K562 (cell line): ENCODE data around the gene CCR9. TPM values are rescaled to one million over a fixed set of nuclear protein-coding genes. Genes with fewer than 3 reads are reported as not detected.

Experiments used
- ATAC-seq: fragments of 200-7000 bp; cut with Tn5 transposase; 3 replicates; pipeline ENCODE4 v1.9.1; 2020; ENCODE audit warnings: moderate library complexity
- BruUV-seq: library from RNA; stranded (reverse); fragments of 400-500 nt; replicated peaks from 2 replicates; lab custom pipeline; 2021; lab: Mats Ljungman, UMichigan
- CTCF ChIA-PET: fragments of 300-600 bp; formaldehyde crosslinking; extraction: SDS; loops from one replicate; lab custom pipeline; 2021; ENCODE audit warnings: low intra/inter-chr PET ratio; lab: Yijun Ruan, JAX
- POLR2A ChIA-PET: fragments of 300-600, 350-650 bp; sonication (Branson Sonifier 250); formaldehyde crosslinking; extraction: SDS; loops from one replicate; lab custom pipeline; 2021; ENCODE audit warnings: antibody characterized with exemption, inconsistent platforms; lab: Yijun Ruan, JAX
- DNase-seq, 4 experiments: peaks; one replicate each; pipeline versions ENCODE4 v3.0.0 to v3.0.0-alpha.2; 2011 to 2018; ENCODE audit warnings: low spot score in 3 of 4, mixed read lengths in 3 of 4; ENCODE audit errors: extremely low read depth in 1 of 4
- FAIRE-seq: peaks from 2 replicates; lab custom pipeline; 2011; peaks lifted over from hg19 to GRCh38; lab: Jason Lieb, UNC
- H2AFZ ChIP-seq: 2 replicates; pipeline ENCODE4 v1.6.0; 2011; ENCODE audit warnings: low read depth, low read length, control low read depth, inconsistent platforms
- H3K27ac ChIP-seq: fragments of 200-600 bp; 3 replicates; pipeline ENCODE4 v1.8.0; 2011; ENCODE audit warnings: low read depth, mild to moderate bottlenecking, control low read depth, inconsistent platforms, low read length, moderate library complexity, mixed read lengths; ENCODE audit errors: extremely low read depth
- H3K27me3 ChIP-seq, 2 experiments: fragments of 300-600 bp in 1 of 2; 2 replicates in 1 of 2; 3 replicates in 1 of 2; pipeline versions ENCODE4 v1.6.0 to v1.8.0; 2011; ENCODE audit warnings: inconsistent platforms in 2 of 2, low read length in 2 of 2, mild to moderate bottlenecking in 1 of 2, mixed read lengths in 1 of 2, moderate library complexity in 1 of 2; ENCODE audit not compliant: control insufficient read depth in 2 of 2, insufficient read depth in 2 of 2
- H3K36me3 ChIP-seq: fragments of 300-600 bp; 3 replicates; pipeline ENCODE4 v1.8.0; 2011; ENCODE audit warnings: mild to moderate bottlenecking, low read length, inconsistent platforms; ENCODE audit not compliant: control insufficient read depth, insufficient read depth
- H3K4me1 ChIP-seq, 2 experiments: fragments of 200-600 bp in 1 of 2; replicated peaks in 1 of 2; 2 replicates in 1 of 2; 3 replicates in 1 of 2; pipeline versions ENCODE4 v1.5.1 to v1.8.0; 2011; ENCODE audit warnings: inconsistent platforms in 2 of 2, low read length in 2 of 2, mild to moderate bottlenecking in 1 of 2, mixed read lengths in 1 of 2, moderate library complexity in 1 of 2; ENCODE audit not compliant: control insufficient read depth in 2 of 2, insufficient read depth in 2 of 2
- H3K4me2 ChIP-seq: 2 replicates; pipeline ENCODE4 v1.6.1; 2011; ENCODE audit warnings: low read length, control low read depth, inconsistent platforms, mixed read lengths; ENCODE audit not compliant: insufficient read depth
- H3K4me3 ChIP-seq: fragments of 200-600 bp; sonication (generic), shearing (Covaris generic); 2 replicates; pipeline ENCODE4 v1.5.1; 2016; ENCODE audit warnings: control low read depth, inconsistent platforms
- H3K79me2 ChIP-seq: fragments of 200-600 bp; 3 replicates; pipeline ENCODE4 v1.8.0; 2011; ENCODE audit warnings: low read length, inconsistent platforms; ENCODE audit not compliant: control insufficient read depth, insufficient read depth
- H3K9ac ChIP-seq, 2 experiments: 2 replicates each; pipeline versions ENCODE4 v1.6.0 to v1.6.1; 2011; ENCODE audit warnings: low read depth in 2 of 2, low read length in 2 of 2, control low read depth in 1 of 2, inconsistent platforms in 1 of 2, mild to moderate bottlenecking in 1 of 2, mixed read lengths in 1 of 2; ENCODE audit not compliant: insufficient read depth in 1 of 2
- H3K9me1 ChIP-seq: one replicate; pipeline ENCODE4 v1.6.0; 2011; ENCODE audit warnings: inconsistent platforms, mild to moderate bottlenecking, low read length, moderate library complexity; ENCODE audit not compliant: control insufficient read depth, insufficient read depth
- H3K9me3 ChIP-seq: replicated peaks from 2 replicates; pipeline ENCODE4 v1.5.1; 2011; ENCODE audit warnings: low read depth, low read length, inconsistent platforms; ENCODE audit not compliant: control insufficient read depth, insufficient read depth
- H4K20me1 ChIP-seq: replicated peaks from 2 replicates; pipeline ENCODE4 v1.6.1; 2011; ENCODE audit warnings: low read length, inconsistent platforms, mixed read lengths; ENCODE audit not compliant: control insufficient read depth, insufficient read depth
- ARID2 ChIP-seq: fragments of 450-650 bp; IDR thresholded peaks from 2 replicates; pipeline ENCODE4 v1.6.1; 2017; ENCODE audit warnings: antibody characterized with exemption, mild to moderate bottlenecking
- HSF4 ChIP-seq: fragments of 250-450 bp; sonication (Bioruptor Pico); IDR thresholded peaks from 2 replicates; pipeline ENCODE4 v2.1.2; 2022; ENCODE audit warnings: mild to moderate bottlenecking, moderate library complexity, borderline replicate concordance
- ILF3 ChIP-seq: fragments of 450-650 bp; IDR thresholded peaks from 2 replicates; pipeline ENCODE4 v1.6.1; 2018; ENCODE audit warnings: antibody characterized with exemption, mild to moderate bottlenecking, moderate library complexity, borderline replicate concordance
- JUND ChIP-seq, 2 experiments: IDR thresholded peaks; 2 replicates in 1 of 2; 3 replicates in 1 of 2; pipeline ENCODE4 v1.6.1; 2011; ENCODE audit warnings: borderline replicate concordance in 2 of 2, low read depth in 2 of 2, low read length in 2 of 2, improper control_type of control experiment in 1 of 2, missing biosample characterization in 1 of 2, missing genetic modification characterization in 1 of 2, missing genetic modification reagents in 1 of 2
- MAFG ChIP-seq: fragments of 450-650 bp; conservative IDR thresholded peaks from 2 replicates; pipeline ENCODE4 v1.6.1; 2016; ENCODE audit warnings: missing genetic modification characterization, missing compliant biosample characterization
- MAFK ChIP-seq: IDR thresholded peaks from 2 replicates; pipeline ENCODE4 v1.6.1; 2011; ENCODE audit warnings: low read length, improper control_type of control experiment
- NR4A1 ChIP-seq, 2 experiments: fragments of 250-450 bp in 1 of 2; fragments of 450-650 bp in 1 of 2; sonication (Bioruptor Pico) in 1 of 2; IDR thresholded peaks; 2 replicates each; pipeline versions ENCODE4 v1.4.0 to v1.6.1; 2016 to 2020; ENCODE audit warnings: mild to moderate bottlenecking in 2 of 2, missing compliant biosample characterization in 1 of 2, missing genetic modification characterization in 1 of 2, moderate library complexity in 1 of 2
- PHF21A ChIP-seq: fragments of 450-650 bp; IDR thresholded peaks from 2 replicates; pipeline ENCODE4 v1.6.1; 2017; ENCODE audit warnings: low read depth, borderline replicate concordance
- SNRNP70 ChIP-seq: fragments of 200-400 bp; formaldehyde crosslinking; optimal IDR thresholded peaks from 2 replicates; pipeline ENCODE3; 2017; ENCODE audit warnings: low read depth, low read length
- ZNF696 ChIP-seq: fragments of 250-450 bp; sonication (Bioruptor Pico); conservative IDR thresholded peaks from 2 replicates; pipeline ENCODE4 v1.4.0; 2020; ENCODE audit warnings: mild to moderate bottlenecking, moderate library complexity
- ZSCAN29 ChIP-seq: fragments of 450-650 bp; IDR thresholded peaks from 2 replicates; pipeline ENCODE4 v1.6.1; 2017
- WGBS: fragments of 100-300 bp; shearing (Covaris generic); methylation state at CpG from one replicate; pipeline ENCODE4 v1.1.6; 2016; ENCODE audit warnings: low coverage, mixed read lengths; ENCODE audit not compliant: insufficient coverage; ENCODE audit errors: missing lambda C conversion rate; 5-methylcytosine and 5-hydroxymethylcytosine counted together
- in situ Hi-C: fragments of 300-500 bp; cut with MboI; formaldehyde crosslinking; loops from 4 replicates; pipeline ENCODE4 v1.15.0; 2018; ENCODE audit warnings: inconsistent platforms, mixed read lengths
- intact Hi-C: fragments of 100-400 bp; cut with micrococcal nuclease; formaldehyde crosslinking; loops from 2 replicates; pipeline ENCODE4 v1.14.2; 2022
- polyA plus RNA-seq, 8 experiments: library from polyadenylated mRNA; depleted of rRNA in 4 of 8; stranded (reverse) in 5 of 8; unstranded in 3 of 8; fragments of >200 nt; fragmentation: Nextera tagmentation in 2 of 8; fragmentation: Illumina TruSeq in 1 of 8; extraction: Ambion mirVana in 2 of 8; extraction: Trizol in 1 of 8; gene quantifications; 2 replicates each; pipeline versions ENCODE4 v1.2.1 to v1.2.3, GENCODE V29; 2011 to 2014; ENCODE audit warnings: inconsistent platforms in 1 of 8, missing spikeins in 1 of 8
- total RNA-seq, 7 experiments: library from RNA; depleted of rRNA in 6 of 7; stranded (reverse); fragments of >200 nt in 6 of 7; fragmentation: Illumina TruSeq in 2 of 7; extraction: Trizol in 2 of 7; gene quantifications; 2 replicates each; pipeline versions ENCODE4 v1.2.1 to v1.2.3, GENCODE V29; 2011 to 2021; ENCODE audit warnings: low replicate concordance in 1 of 7
- TF ChIP-seq, protein P1 (sequence below): sonication (generic); formaldehyde crosslinking; IDR thresholded peaks from 2 replicates; pipeline ENCODE4 v1.8.1; 2023; ENCODE audit warnings: mild to moderate bottlenecking, missing genetic modification reagents, moderate library complexity
- TF ChIP-seq, protein P2 (sequence below): fragments of 250-450 bp; sonication (Bioruptor Pico); IDR thresholded peaks from 2 replicates; pipeline ENCODE4 v1.5.0; 2022; ENCODE audit warnings: mild to moderate bottlenecking

CCR9 gene
- total and polyA plus RNA-seq, 9 of the 15 experiments (the other 6 are each of a cell fraction or from before 2014, with no cell fraction given), result not detected

DNA sequence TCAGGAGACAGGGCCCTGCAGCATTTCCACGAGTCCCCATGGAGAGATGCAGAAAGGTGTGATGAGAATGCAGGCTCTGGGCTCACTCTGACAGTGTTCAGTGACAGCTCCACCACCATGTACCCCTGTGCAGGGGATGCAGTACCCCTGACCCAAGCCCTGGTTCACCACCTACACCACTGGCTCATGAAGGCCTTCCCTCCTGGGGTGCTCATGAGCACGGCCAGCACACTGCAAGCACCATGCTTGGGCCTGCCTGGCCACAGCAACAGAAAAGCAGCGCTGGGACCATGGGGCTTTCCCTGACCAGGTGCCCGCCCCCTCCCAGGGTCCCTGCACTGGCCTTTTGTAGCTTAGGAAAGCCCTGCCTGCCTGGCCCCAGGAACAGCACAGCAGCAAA is 63.1 kb downstream of the CCR9 start (continued):
- TF ChIP-seq MAFG (tag) (no peak), NR4A1 (CRISPR knock-in tag; IDR thresholded peaks at IDR 0.05) (no peak), NR4A1 (tag; IDR thresholded peaks at IDR 0.05) (no peak), MAFK (no peak)

DNA sequence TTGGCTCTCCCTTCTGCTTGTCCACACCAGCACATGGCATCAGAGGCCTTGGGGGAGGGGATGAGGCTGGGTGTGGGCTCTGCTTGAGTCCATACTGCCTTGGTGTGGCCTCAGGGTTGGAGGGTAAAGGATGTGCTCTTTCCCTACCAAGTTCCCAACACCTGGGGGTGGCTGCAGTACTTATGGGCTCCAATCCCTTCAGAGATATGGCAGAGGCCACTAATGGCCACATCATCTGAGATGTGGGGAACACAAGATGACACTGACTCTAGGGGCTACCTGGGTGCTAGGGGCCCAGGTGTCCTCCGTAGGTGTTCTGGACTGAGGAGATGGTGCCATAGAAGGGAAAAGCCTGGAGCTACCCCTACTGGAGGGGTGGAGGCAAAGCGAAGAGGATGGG is 63.8 kb downstream of the CCR9 start:
- H3K4me2 ChIP-seq, result no peak overlapping the region
- 0 out of 2 replicates have a peak, but pooled peaks cover 10% of the 10 kb centered on the region for H4K20me1 ChIP-seq
- no peaks in the 10 kb centered on the region for H3K27me3 ChIP-seq
- in situ Hi-C loops, result no loop called here
- ATAC-seq (no peak), DNase-seq (no peak), FAIRE-seq (no peak)
- H3K9me1 ChIP-seq, result peaks cover 9% of the 10 kb centered on the region
- ChIA-PET POLR2A (no interaction called here), CTCF (interaction anchor here (1.2 kb wide), 1 partner anchor 129 kb away, joined by 3 read pairs; no protein-coding TSS in a partner anchor)
- 93% methylated on average over 2 of the region's 2 CpGs for WGBS
- TF ChIP-seq ZSCAN29 (no peak), PHF21A (no peak), JUND (IDR thresholded peaks at IDR 0.05; ENCODE audit: borderline replicate concordance, low read depth, low read length) (no peak), JUND (tag; IDR thresholded peaks at IDR 0.05; ENCODE audit: borderline replicate concordance, low read depth, low read length) (no peak), ILF3 (no peak), HSF4 (CRISPR knock-in tag) (no peak), ZNF696 (CRISPR knock-in tag) (no peak), SNRNP70 (no peak), ARID2 (no peak)
- TF ChIP-seq, protein P1, sequence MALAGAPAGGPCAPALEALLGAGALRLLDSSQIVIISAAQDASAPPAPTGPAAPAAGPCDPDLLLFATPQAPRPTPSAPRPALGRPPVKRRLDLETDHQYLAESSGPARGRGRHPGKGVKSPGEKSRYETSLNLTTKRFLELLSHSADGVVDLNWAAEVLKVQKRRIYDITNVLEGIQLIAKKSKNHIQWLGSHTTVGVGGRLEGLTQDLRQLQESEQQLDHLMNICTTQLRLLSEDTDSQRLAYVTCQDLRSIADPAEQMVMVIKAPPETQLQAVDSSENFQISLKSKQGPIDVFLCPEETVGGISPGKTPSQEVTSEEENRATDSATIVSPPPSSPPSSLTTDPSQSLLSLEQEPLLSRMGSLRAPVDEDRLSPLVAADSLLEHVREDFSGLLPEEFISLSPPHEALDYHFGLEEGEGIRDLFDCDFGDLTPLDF (CRISPR knock-in tag), result no peak
- TF ChIP-seq, protein P2, sequence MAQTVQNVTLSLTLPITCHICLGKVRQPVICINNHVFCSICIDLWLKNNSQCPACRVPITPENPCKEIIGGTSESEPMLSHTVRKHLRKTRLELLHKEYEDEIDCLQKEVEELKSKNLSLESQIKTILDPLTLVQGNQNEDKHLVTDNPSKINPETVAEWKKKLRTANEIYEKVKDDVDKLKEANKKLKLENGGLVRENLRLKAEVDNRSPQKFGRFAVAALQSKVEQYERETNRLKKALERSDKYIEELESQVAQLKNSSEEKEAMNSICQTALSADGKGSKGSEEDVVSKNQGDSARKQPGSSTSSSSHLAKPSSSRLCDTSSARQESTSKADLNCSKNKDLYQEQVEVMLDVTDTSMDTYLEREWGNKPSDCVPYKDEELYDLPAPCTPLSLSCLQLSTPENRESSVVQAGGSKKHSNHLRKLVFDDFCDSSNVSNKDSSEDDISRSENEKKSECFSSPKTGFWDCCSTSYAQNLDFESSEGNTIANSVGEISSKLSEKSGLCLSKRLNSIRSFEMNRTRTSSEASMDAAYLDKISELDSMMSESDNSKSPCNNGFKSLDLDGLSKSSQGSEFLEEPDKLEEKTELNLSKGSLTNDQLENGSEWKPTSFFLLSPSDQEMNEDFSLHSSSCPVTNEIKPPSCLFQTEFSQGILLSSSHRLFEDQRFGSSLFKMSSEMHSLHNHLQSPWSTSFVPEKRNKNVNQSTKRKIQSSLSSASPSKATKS (CRISPR knock-in tag), result no peak
- H3K4me1 ChIP-seq, result no peaks in the 10 kb centered on the region
- peaks cover 91% of the 10 kb centered on the region for H3K36me3 ChIP-seq
- intact Hi-C loops, result no loop called here
- no peak overlapping the region for H2AFZ ChIP-seq
- H3K9me3 ChIP-seq, result no peaks in the 10 kb centered on the region
- no peaks in the 10 kb centered on the region for H3K79me2 ChIP-seq
- no peak overlapping the region for H3K9ac ChIP-seq
- H3K27ac ChIP-seq, result no peak overlapping the region
- BruUV-seq, result no TSS peak
- no peak overlapping the region for H3K4me3 ChIP-seq
